Keratinocyte (primary cell): ENCODE measurements around the gene KDM3A. TPM values are rescaled to one million over a fixed set of nuclear protein-coding genes. Genes with fewer than 3 reads are reported as not detected.
A peak's percentile ranks its signal among the peaks of the same experiment; 100 is the strongest.

Source experiments
- DNase-seq: peaks from one replicate; pipeline ENCODE4 v3.0.0-alpha.2; 2011; ENCODE audit warnings: low read depth, missing footprints, low spot score
- FAIRE-seq: peaks from 2 replicates; lab custom pipeline; 2011; peaks lifted over from hg19 to GRCh38; lab: Jason Lieb, UNC
- H2AFZ ChIP-seq: 2 replicates; pipeline ENCODE4 v1.6.0; 2012; ENCODE audit warnings: low read length, control low read depth, inconsistent platforms; ENCODE audit not compliant: control insufficient read depth
- H3K27ac ChIP-seq: 2 replicates; pipeline ENCODE4 v1.5.1; 2011; ENCODE audit warnings: low read length; ENCODE audit not compliant: control insufficient read depth, insufficient read depth
- H3K27me3 ChIP-seq: 3 replicates; pipeline ENCODE4 v1.6.0; 2011; ENCODE audit warnings: low read length; ENCODE audit not compliant: control insufficient read depth, insufficient read depth; ENCODE audit errors: extremely low read depth
- H3K36me3 ChIP-seq, 2 experiments: 2 replicates in 1 of 2; 3 replicates in 1 of 2; pipeline ENCODE4 v1.5.1; 2011; ENCODE audit warnings: low read length in 2 of 2, mild to moderate bottlenecking in 1 of 2; ENCODE audit not compliant: control insufficient read depth in 2 of 2, insufficient read depth in 2 of 2; ENCODE audit errors: extremely low read depth in 1 of 2
- H3K4me1 ChIP-seq: 3 replicates; pipeline ENCODE4 v1.5.1; 2011; ENCODE audit warnings: low read length; ENCODE audit not compliant: control insufficient read depth, insufficient read depth; ENCODE audit errors: extremely low read depth
- H3K4me2 ChIP-seq: 3 replicates; pipeline ENCODE4 v1.6.0; 2011; ENCODE audit warnings: low read depth, low read length; ENCODE audit not compliant: control insufficient read depth, insufficient read depth; ENCODE audit errors: extremely low read depth
- H3K4me3 ChIP-seq, 3 experiments: fragments of 200-600 bp in 1 of 3; sonication (generic) in 1 of 3; 2 replicates in 2 of 3; 3 replicates in 1 of 3; pipeline ENCODE4 v1.5.1; 2011 to 2016; ENCODE audit warnings: low read length in 3 of 3, mild to moderate bottlenecking in 3 of 3, control low read depth in 2 of 3, inconsistent platforms in 1 of 3, low read depth in 1 of 3, mixed read lengths in 1 of 3, mixed run types in 1 of 3, moderate library complexity in 1 of 3; ENCODE audit not compliant: control insufficient read depth in 2 of 3, insufficient read depth in 2 of 3; ENCODE audit errors: extremely low read depth in 1 of 3
- H3K79me2 ChIP-seq: 2 replicates; pipeline ENCODE4 v1.6.0; 2012; ENCODE audit warnings: low read length; ENCODE audit not compliant: control insufficient read depth, insufficient read depth
- H3K9ac ChIP-seq: 3 replicates; pipeline ENCODE4 v1.6.0; 2011; ENCODE audit warnings: low read length; ENCODE audit not compliant: control insufficient read depth, insufficient read depth; ENCODE audit errors: extremely low read depth
- H3K9me1 ChIP-seq: 3 replicates; pipeline ENCODE4 v1.6.0; 2011; ENCODE audit warnings: low read length; ENCODE audit not compliant: control insufficient read depth, insufficient read depth; ENCODE audit errors: extremely low read depth
- H3K9me3 ChIP-seq: 2 replicates; pipeline ENCODE4 v1.5.1; 2012; ENCODE audit warnings: low read depth, low read length; ENCODE audit not compliant: control insufficient read depth
- H4K20me1 ChIP-seq: 3 replicates; pipeline ENCODE4 v1.6.0; 2011; ENCODE audit warnings: low read length; ENCODE audit not compliant: control insufficient read depth, insufficient read depth; ENCODE audit errors: extremely low read depth
- CTCF ChIP-seq, 3 experiments: IDR thresholded peaks in 1 of 3; conservative IDR thresholded peaks in 1 of 3; optimal IDR thresholded peaks in 1 of 3; 2 replicates in 2 of 3; 3 replicates in 1 of 3; pipeline versions ENCODE3 to v1.5.1; 2011; ENCODE audit warnings: low read length in 3 of 3, mild to moderate bottlenecking in 3 of 3, moderate library complexity in 2 of 3, control low read depth in 1 of 3, inconsistent platforms in 1 of 3; ENCODE audit not compliant: insufficient read depth in 2 of 3; ENCODE audit errors: extremely low read depth in 1 of 3
- EZH2 ChIP-seq: IDR thresholded peaks from one replicate; pipeline ENCODE4 v1.6.1; 2012; ENCODE audit warnings: inconsistent platforms, mild to moderate bottlenecking, low read length, moderate library complexity
- dilution Hi-C: fragments of 300-500 bp; cut with MboI; formaldehyde crosslinking; loops from one replicate; pipeline ENCODE4 v1.7.0; 2020; ENCODE audit warnings: low sequenced_read_pairs; ENCODE audit not compliant: extremely low pct_ligation_motif_present
- polyA minus RNA-seq, 3 experiments: library from RNA; depleted of rRNA, polyadenylated mRNA; stranded (reverse); fragments of >200 nt; gene quantifications; 1 replicate in 1 of 3; 2 replicates in 1 of 3; 3 replicates in 1 of 3; pipeline ENCODE4 v1.2.3, GENCODE V29; 2011
- polyA plus RNA-seq, 5 experiments: library from polyadenylated mRNA; depleted of rRNA in 3 of 5; stranded (reverse) in 3 of 5; stranded (forward) in 1 of 5; unstranded in 1 of 5; fragments of >200 nt; gene quantifications; 1 replicate in 1 of 5; 2 replicates in 3 of 5; 3 replicates in 1 of 5; pipeline versions ENCODE4 v1.2.1 to v1.2.3, GENCODE V29; 2011 to 2012; ENCODE audit warnings: missing spikeins in 2 of 5, low read depth in 1 of 5, low replicate concordance in 1 of 5

KDM3A gene
- polyA plus RNA-seq (16.0 to 32.9 TPM (median 28.6 TPM) in 3 replicates), polyA minus RNA-seq (21.0 to 51.0 TPM (median 30.7 TPM) in 3 replicates)
- polyA plus RNA-seq (2011; ENCODE audit: low read depth): 162 TPM
- polyA plus RNA-seq (2011; cell fraction: cytosol; rRNA removed): 8.9 and 18.5 TPM in 2 replicates
- polyA plus RNA-seq (2011; cell fraction: nucleus; rRNA removed): 52.1 and 64.7 TPM in 2 replicates
- 10.0 and 32.2 TPM in 2 replicates for polyA plus RNA-seq (2012; ENCODE audit: low replicate concordance)
- polyA minus RNA-seq (2011; cell fraction: cytosol; rRNA and poly(A)+ RNA removed): 17.3 TPM
- polyA minus RNA-seq (2011; cell fraction: nucleus; rRNA and poly(A)+ RNA removed): 37.5 and 52.9 TPM in 2 replicates

GRCh38 chr2:86440631-86441391, at the start of gene KDM3A:
TSS of gene KDM3A (plus strand) at chr2:86441371. CDS start at chr2:86442048, 677 bp downstream.
- DNase-seq: peak; percentile 98
- Histone ChIP-seq H3K4me3 (peak within 1 kb of the TSS; percentile 67 to 76 (median 72)), H2AFZ (peak within 1 kb of the TSS; percentile 83), H3K36me3 (peaks cover 0 to 3% of the 10 kb centered on the region in 2 experiments), H3K79me2 (peaks cover 24% of the 10 kb centered on the region), H3K27me3 (no peaks in the 10 kb centered on the region), H3K4me2 (peak within 1 kb of the TSS; percentile 92), H3K27ac (peak within 1 kb of the TSS; percentile 98), H3K9me3 (no peaks in the 10 kb centered on the region), H3K4me1 (peaks cover 10% of the 10 kb centered on the region), H4K20me1 (no peaks in the 10 kb centered on the region), H3K9ac (peak within 1 kb of the TSS; percentile 79), H3K9me1 (no peaks in the 10 kb centered on the region)
- TF ChIP-seq CTCF (optimal IDR thresholded peaks at IDR 0.05 in 1 of 3, IDR thresholded peaks at IDR 0.05 in 1 of 3, conservative IDR thresholded peaks at IDR 0.05 in 1 of 3; ENCODE audit: extremely low read depth in 1 of 3, insufficient read depth in 2 of 3, low read length in 3 of 3): no peak
- TF ChIP-seq EZH2: no peak
- dilution Hi-C loops: no loop called here
- FAIRE-seq: peak; percentile 76

- Histone ChIP-seq H3K4me3 (no peak overlapping the region), H3K36me3 (no peaks in the 10 kb centered on the region), H3K9me1 (no peaks in the 10 kb centered on the region), H3K79me2 (no peaks in the 10 kb centered on the region), H4K20me1 (no peaks in the 10 kb centered on the region), H3K27ac (no peak overlapping the region), H3K9ac (no peak overlapping the region), H3K9me3 (no peaks in the 10 kb centered on the region), H3K27me3 (no peaks in the 10 kb centered on the region), H3K4me2 (no peak overlapping the region), H3K4me1 (peaks cover 8% of the 10 kb centered on the region), H2AFZ (no peak overlapping the region)
- TF ChIP-seq CTCF (optimal IDR thresholded peaks at IDR 0.05 in 1 of 3, IDR thresholded peaks at IDR 0.05 in 1 of 3, conservative IDR thresholded peaks at IDR 0.05 in 1 of 3; ENCODE audit: extremely low read depth in 1 of 3, insufficient read depth in 2 of 3, low read length in 3 of 3) (no peak), EZH2 (no peak)
- FAIRE-seq (no peak), DNase-seq (no peak)
- dilution Hi-C loops: no loop called here
Observed at GRCh38 chr2:86392873-86393518, 48.2 kb upstream of the KDM3A start.
